Measurements from ENCODE around the gene RSPH6A.

The RSPH6A gene

GRCh38 chr19:45780146-45780447 is 35.0 kb downstream of the RSPH6A start:
- DNase-seq (ENCODE audit: low spot score), result no peak

GRCh38 chr19:45779231-45780145 is 35.6 kb downstream of the RSPH6A start:
- DNase-seq (ENCODE audit: low spot score), result peak; percentile 97

- no peak for DNase-seq (ENCODE audit: low spot score)
These were observed 37.0 kb downstream of the RSPH6A start for GRCh38 chr19:45778010-45778661.

GRCh38 chr19:45777395-45777961 is 37.6 kb downstream of the RSPH6A start:
- no peak for DNase-seq (ENCODE audit: low spot score)

GRCh38 chr19:45774765-45775164 is 40.3 kb downstream of the RSPH6A start:
- no peak for DNase-seq (ENCODE audit: low spot score)

- DNase-seq (ENCODE audit: low spot score), result no peak
These were observed 41.7 kb downstream of the RSPH6A start for GRCh38 chr19:45773384-45773783.

GRCh38 chr19:45772912-45773311 is 42.2 kb downstream of the RSPH6A start:
- no peak for DNase-seq (ENCODE audit: low spot score)

- DNase-seq (ENCODE audit: low spot score), result no peak
These were observed 42.8 kb downstream of the RSPH6A start for GRCh38 chr19:45772130-45772840.

GRCh38 chr19:45771311-45771933 is 43.7 kb downstream of the RSPH6A start:
- DNase-seq (ENCODE audit: low spot score), result no peak

- peak; percentile 98 for DNase-seq (ENCODE audit: low spot score)
These were observed 44.7 kb downstream of the RSPH6A start for GRCh38 chr19:45770192-45771101.

GRCh38 chr19:45769821-45770191 is 45.3 kb downstream of the RSPH6A start:
- DNase-seq (ENCODE audit: low spot score), result no peak

GRCh38 chr19:45768984-45769782 is 45.9 kb downstream of the RSPH6A start, which contains the start of gene SIX5:
Gene SIX5 (minus strand): TSS chr19:45769252. CDS start chr19:45768844, 408 bp downstream.
- peak; percentile 99 for DNase-seq (ENCODE audit: low spot score)

GRCh38 chr19:45768655-45768983 is 46.5 kb downstream of the RSPH6A start:
- DNase-seq (ENCODE audit: low spot score), result peak; percentile 77

- peak; percentile 79 for DNase-seq (ENCODE audit: low spot score)
These were observed 47.0 kb downstream of the RSPH6A start for GRCh38 chr19:45767881-45768654.

GRCh38 chr19:45767410-45767880 is 47.7 kb downstream of the RSPH6A start:
- DNase-seq (ENCODE audit: low spot score), result peak; percentile 85

- no peak for DNase-seq (ENCODE audit: low spot score)
These were observed 48.2 kb downstream of the RSPH6A start for GRCh38 chr19:45766869-45767346.

GRCh38 chr19:45766296-45766868 is 48.7 kb downstream of the RSPH6A start:
- peak; percentile 53 for DNase-seq (ENCODE audit: low spot score)

- DNase-seq (ENCODE audit: low spot score), result peak; percentile 47
These were observed 49.3 kb downstream of the RSPH6A start for GRCh38 chr19:45765702-45766295.

Measured in ecto neural progenitor cell (in vitro differentiated cells).